Measurements from ENCODE around the gene CATSPER1.

DNA sequence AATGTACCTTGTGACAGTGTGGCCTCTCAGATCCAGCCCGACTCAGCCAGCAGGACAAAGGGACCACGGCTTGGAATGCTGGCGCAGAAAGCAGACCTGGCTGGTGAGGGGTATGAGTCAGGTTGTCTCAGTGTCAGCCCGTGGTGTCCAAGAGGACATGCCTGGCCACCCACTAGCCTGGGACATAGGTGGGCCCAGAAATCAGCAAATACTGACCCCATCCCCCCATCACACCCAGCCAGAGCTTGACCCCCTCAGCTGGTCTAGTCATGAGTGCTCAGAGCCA lies 19.4 kb downstream of the CATSPER1 start:
- TF ChIP-seq BHLHE40 (IDR thresholded peaks at IDR 0.05; ENCODE audit: borderline replicate concordance) (no peak), SUZ12 (IDR thresholded peaks at IDR 0.05) (no peak), SP1 (IDR thresholded peaks at IDR 0.05) (no peak)

Measured in HEK293T (cell line).